IMR-90 (cell line): Measurements from ENCODE around the gene RPS19BP1. TPM values are rescaled to one million over a fixed set of nuclear protein-coding genes. Genes with fewer than 3 reads are reported as not detected.

Experiments
- ATAC-seq: fragments of 200-7000 bp; cut with Tn5 transposase; 2 replicates; pipeline ENCODE4 v1.9.1; 2020; ENCODE audit warnings: low read depth, mild to moderate bottlenecking, moderate library complexity
- BruUV-seq: library from RNA; stranded (reverse); fragments of 400-500 nt; replicated peaks from 2 replicates; lab custom pipeline; 2021; lab: Mats Ljungman, UMichigan
- CTCF ChIA-PET: fragments of 300-600 bp; formaldehyde crosslinking; extraction: SDS; loops from one replicate; lab custom pipeline; 2021; ENCODE audit warnings: antibody characterized with exemption; lab: Yijun Ruan, JAX
- POLR2A ChIA-PET: fragments of 300-600 bp; sonication (Branson Sonifier 250); formaldehyde crosslinking; loops from one replicate; lab custom pipeline; 2022; ENCODE audit warnings: antibody characterized with exemption; ENCODE audit not compliant: unreplicated experiment; lab: Charles Lee
- DNase-seq: peaks from one replicate; pipeline ENCODE4 v3.0.0; 2013
- H2AFZ ChIP-seq: replicated peaks from 2 replicates; pipeline ENCODE3; 2013; ENCODE audit warnings: low read length, mild to moderate bottlenecking; ENCODE audit not compliant: poor library complexity
- H2AK5ac ChIP-seq: 2 replicates; pipeline ENCODE4 v1.6.1; 2013; ENCODE audit warnings: low read depth, low read length, inconsistent platforms
- H2AK9ac ChIP-seq: replicated peaks from 2 replicates; pipeline ENCODE3; 2013; ENCODE audit warnings: mild to moderate bottlenecking, low read depth, low read length, moderate library complexity; ENCODE audit not compliant: poor library complexity
- H2BK120ac ChIP-seq: 2 replicates; pipeline ENCODE4 v1.6.1; 2013; ENCODE audit warnings: low read depth, low read length, inconsistent platforms
- H2BK15ac ChIP-seq: 3 replicates; pipeline ENCODE4 v1.6.1; 2013; ENCODE audit warnings: low read depth, low read length, inconsistent platforms
- H2BK20ac ChIP-seq: 2 replicates; pipeline ENCODE4 v1.6.1; 2013; ENCODE audit warnings: low read depth, mild to moderate bottlenecking, inconsistent platforms, low read length, moderate library complexity
- H2BK5ac ChIP-seq: 2 replicates; pipeline ENCODE4 v1.6.1; 2013; ENCODE audit warnings: mild to moderate bottlenecking, low read depth, low read length, inconsistent platforms; ENCODE audit not compliant: poor library complexity, severe bottlenecking
- H3K14ac ChIP-seq: replicated peaks from 2 replicates; pipeline ENCODE4 v1.6.1; 2013; ENCODE audit warnings: low read depth, low read length, inconsistent platforms
- H3K18ac ChIP-seq: 2 replicates; pipeline ENCODE4 v1.6.1; 2013; ENCODE audit warnings: low read depth, low read length, control low read depth
- H3K23ac ChIP-seq: 2 replicates; pipeline ENCODE4 v1.6.1; 2013; ENCODE audit warnings: low read depth, low read length, inconsistent platforms
- H3K27ac ChIP-seq: 2 replicates; pipeline ENCODE4 v1.5.1; 2013; ENCODE audit warnings: mild to moderate bottlenecking, control low read depth, low read length; ENCODE audit not compliant: insufficient read depth
- H3K27me3 ChIP-seq: 2 replicates; pipeline ENCODE4 v1.6.1; 2013; ENCODE audit warnings: low read length; ENCODE audit not compliant: control insufficient read depth, insufficient read depth
- H3K36me3 ChIP-seq: 2 replicates; pipeline ENCODE4 v1.6.1; 2013; ENCODE audit warnings: low read length, mixed read lengths; ENCODE audit not compliant: control insufficient read depth, insufficient read depth
- H3K4ac ChIP-seq: 2 replicates; pipeline ENCODE4 v1.6.1; 2013; ENCODE audit warnings: low read depth, low read length, inconsistent platforms
- H3K4me1 ChIP-seq: 2 replicates; pipeline ENCODE4 v1.6.1; 2013; ENCODE audit warnings: low read length, mixed read lengths; ENCODE audit not compliant: control insufficient read depth, insufficient read depth
- H3K4me2 ChIP-seq: 2 replicates; pipeline ENCODE4 v1.6.1; 2013; ENCODE audit warnings: low read depth, mild to moderate bottlenecking, control low read depth, low read length, moderate library complexity
- H3K4me3 ChIP-seq: 2 replicates; pipeline ENCODE4 v1.5.1; 2013; ENCODE audit warnings: low read depth, mild to moderate bottlenecking, control low read depth, low read length, moderate library complexity; ENCODE audit not compliant: insufficient read depth
- H3K56ac ChIP-seq: 2 replicates; pipeline ENCODE4 v1.6.1; 2013; ENCODE audit warnings: low read length, inconsistent platforms; ENCODE audit not compliant: insufficient read depth; ENCODE audit errors: extremely low read depth
- H3K79me1 ChIP-seq, 2 experiments: 2 replicates each; pipeline ENCODE4 v1.6.1; 2013; ENCODE audit warnings: low read length in 2 of 2, inconsistent platforms in 1 of 2, low read depth in 1 of 2
- H3K9ac ChIP-seq: 2 replicates; pipeline ENCODE4 v1.6.1; 2013; ENCODE audit warnings: low read depth, low read length, control low read depth
- H3K9me1 ChIP-seq: 2 replicates; pipeline ENCODE4 v1.6.1; 2013; ENCODE audit warnings: low read length, inconsistent platforms; ENCODE audit not compliant: insufficient read depth
- H3K9me3 ChIP-seq: 2 replicates; pipeline ENCODE4 v1.6.1; 2013; ENCODE audit warnings: low read length; ENCODE audit not compliant: control insufficient read depth, insufficient read depth
- H4K20me1 ChIP-seq: 2 replicates; pipeline ENCODE4 v1.6.1; 2013; ENCODE audit warnings: low read length, inconsistent platforms; ENCODE audit not compliant: insufficient read depth
- H4K5ac ChIP-seq: 2 replicates; pipeline ENCODE4 v1.6.1; 2013; ENCODE audit warnings: mild to moderate bottlenecking, low read depth, low read length, control low read depth
- H4K8ac ChIP-seq, 2 experiments: 2 replicates each; pipeline ENCODE4 v1.6.1; 2013; ENCODE audit warnings: low read depth in 2 of 2, low read length in 2 of 2, control low read depth in 1 of 2, inconsistent platforms in 1 of 2
- H4K91ac ChIP-seq: 2 replicates; pipeline ENCODE4 v1.6.1; 2013; ENCODE audit warnings: low read depth, low read length, inconsistent platforms; ENCODE audit not compliant: insufficient read depth
- CHD1 ChIP-seq: IDR thresholded peaks from 2 replicates; pipeline ENCODE4 v1.6.1; 2012; ENCODE audit warnings: low read depth, low read length, improper control_type of control experiment
- ELK1 ChIP-seq: fragments of 150-350 bp; IDR thresholded peaks from 2 replicates; pipeline ENCODE4 v1.6.1; 2016; ENCODE audit warnings: low read depth, mild to moderate bottlenecking, low read length, moderate library complexity, borderline replicate concordance
- FOS ChIP-seq: fragments of 150-350 bp; IDR thresholded peaks from 2 replicates; pipeline ENCODE4 v1.6.1; 2016; ENCODE audit warnings: low read depth, low read length
- MAFK ChIP-seq: IDR thresholded peaks from 2 replicates; pipeline ENCODE4 v1.6.1; 2012; ENCODE audit warnings: low read depth, low read length, improper control_type of control experiment
- RCOR1 ChIP-seq: IDR thresholded peaks from 2 replicates; pipeline ENCODE4 v1.6.1; 2012; ENCODE audit warnings: mild to moderate bottlenecking, low read length, improper control_type of control experiment; ENCODE audit not compliant: insufficient replicate concordance
- RFX5 ChIP-seq: IDR thresholded peaks from 2 replicates; pipeline ENCODE4 v1.8.0; 2012; ENCODE audit warnings: low read depth, mild to moderate bottlenecking, low read length, moderate library complexity
- WGBS, 2 experiments: methylation state at CpG; one replicate each; pipeline versions ENCODE4 v1.1.5 to v1.1.7; 2013; ENCODE audit warnings: missing lambda C conversion rate in 2 of 2; ENCODE audit not compliant: insufficient read length in 1 of 2; ENCODE audit errors: extremely low coverage in 2 of 2; 5-methylcytosine and 5-hydroxymethylcytosine counted together
- dilution Hi-C: fragments of 300-500 bp; cut with HindIII; formaldehyde crosslinking; loops from one replicate; pipeline ENCODE4 v1.14.3; 2018; ENCODE audit warnings: low sequenced_read_pairs; ENCODE audit not compliant: unreplicated experiment
- in situ Hi-C: fragments of 300-500 bp; cut with MboI; formaldehyde crosslinking; loops from 3 replicates; pipeline ENCODE4 v1.14.3; 2019; ENCODE audit warnings: low sequenced_read_pairs, inconsistent platforms, mixed read lengths
- intact Hi-C: fragments of 100-400 bp; cut with micrococcal nuclease; formaldehyde crosslinking; loops from 2 replicates; pipeline ENCODE4 v1.10.0; 2022
- polyA plus RNA-seq, 3 experiments: library from polyadenylated mRNA; depleted of rRNA; stranded (reverse); fragments of >200 nt; gene quantifications; 2 replicates each; pipeline ENCODE4 v1.2.3, GENCODE V29; 2012; ENCODE audit warnings: low replicate concordance in 1 of 3
- total RNA-seq: library from RNA; depleted of rRNA; stranded (reverse); fragments of >200 nt; gene quantifications from 2 replicates; pipeline ENCODE4 v1.2.3, GENCODE V29; 2012

Gene RPS19BP1
- total and polyA plus RNA-seq, 2 of the 4 experiments (the other 2 are of a cell fraction) = 33.0 to 95.4 TPM

GRCh38 chr22:39498802-39499201 lies 33.7 kb downstream of the RPS19BP1 start:
- CTCF ChIA-PET = no interaction called here
- H2BK20ac ChIP-seq = no peak overlapping the region
- H4K5ac ChIP-seq = no peak overlapping the region
- no peak overlapping the region for H2BK5ac ChIP-seq
- H3K27ac ChIP-seq = no peak overlapping the region
- no peak overlapping the region for H2BK15ac ChIP-seq
- H3K18ac ChIP-seq = no peak overlapping the region
- H2AFZ ChIP-seq = no peak overlapping the region
- H3K56ac ChIP-seq = no peak overlapping the region
- H3K9me3 ChIP-seq = no peaks in the 10 kb centered on the region
- peaks cover 5 to 29% of the 10 kb centered on the region in 2 experiments for H3K79me1 ChIP-seq
- no peak overlapping the region for H3K4me2 ChIP-seq
- peaks cover 22% of the 10 kb centered on the region for H3K9me1 ChIP-seq
- no peak overlapping the region for H4K8ac ChIP-seq
- WGBS, 2 experiments = 0% methylated on average over 2 of the region's 3 CpGs; no CpG with 5 or more reads in 1 of the 2 experiments
- H4K91ac ChIP-seq = no peak overlapping the region
- H2BK120ac ChIP-seq = no peak overlapping the region
- in situ Hi-C loops = no loop called here
- no peaks in the 10 kb centered on the region for H3K36me3 ChIP-seq
- peaks cover 16% of the 10 kb centered on the region for H3K4me1 ChIP-seq
- BruUV-seq = no TSS peak
- no peak overlapping the region for H3K14ac ChIP-seq
- no peak overlapping the region for H3K9ac ChIP-seq
- ATAC-seq = no peak
- POLR2A ChIA-PET = no interaction called here
- dilution Hi-C loops = no loop called here
- H3K23ac ChIP-seq = no peak overlapping the region
- intact Hi-C loops = loop anchor here (10.0 kb wide), 2 partner anchors 64 to 324 kb away; no protein-coding TSS in a partner anchor
- H2AK5ac ChIP-seq = no peak overlapping the region
- no peak overlapping the region for H3K4me3 ChIP-seq
- TF ChIP-seq CHD1 (no peak), RCOR1 (no peak), MAFK (no peak), ELK1 (no peak), FOS (no peak), RFX5 (no peak)
- no peak for DNase-seq
- H2AK9ac ChIP-seq = no peak overlapping the region
- H3K4ac ChIP-seq = no peak overlapping the region; the same call in 1 of the 2 replicates
- 0 out of 2 replicates have a peak, but pooled peaks cover 8% of the 10 kb centered on the region for H4K20me1 ChIP-seq
- H3K27me3 ChIP-seq = no peaks in the 10 kb centered on the region
